ENCODE measurements around the gene REM2.

Gene REM2, protein sequence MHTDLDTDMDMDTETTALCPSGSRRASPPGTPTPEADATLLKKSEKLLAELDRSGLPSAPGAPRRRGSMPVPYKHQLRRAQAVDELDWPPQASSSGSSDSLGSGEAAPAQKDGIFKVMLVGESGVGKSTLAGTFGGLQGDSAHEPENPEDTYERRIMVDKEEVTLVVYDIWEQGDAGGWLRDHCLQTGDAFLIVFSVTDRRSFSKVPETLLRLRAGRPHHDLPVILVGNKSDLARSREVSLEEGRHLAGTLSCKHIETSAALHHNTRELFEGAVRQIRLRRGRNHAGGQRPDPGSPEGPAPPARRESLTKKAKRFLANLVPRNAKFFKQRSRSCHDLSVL

DNA sequence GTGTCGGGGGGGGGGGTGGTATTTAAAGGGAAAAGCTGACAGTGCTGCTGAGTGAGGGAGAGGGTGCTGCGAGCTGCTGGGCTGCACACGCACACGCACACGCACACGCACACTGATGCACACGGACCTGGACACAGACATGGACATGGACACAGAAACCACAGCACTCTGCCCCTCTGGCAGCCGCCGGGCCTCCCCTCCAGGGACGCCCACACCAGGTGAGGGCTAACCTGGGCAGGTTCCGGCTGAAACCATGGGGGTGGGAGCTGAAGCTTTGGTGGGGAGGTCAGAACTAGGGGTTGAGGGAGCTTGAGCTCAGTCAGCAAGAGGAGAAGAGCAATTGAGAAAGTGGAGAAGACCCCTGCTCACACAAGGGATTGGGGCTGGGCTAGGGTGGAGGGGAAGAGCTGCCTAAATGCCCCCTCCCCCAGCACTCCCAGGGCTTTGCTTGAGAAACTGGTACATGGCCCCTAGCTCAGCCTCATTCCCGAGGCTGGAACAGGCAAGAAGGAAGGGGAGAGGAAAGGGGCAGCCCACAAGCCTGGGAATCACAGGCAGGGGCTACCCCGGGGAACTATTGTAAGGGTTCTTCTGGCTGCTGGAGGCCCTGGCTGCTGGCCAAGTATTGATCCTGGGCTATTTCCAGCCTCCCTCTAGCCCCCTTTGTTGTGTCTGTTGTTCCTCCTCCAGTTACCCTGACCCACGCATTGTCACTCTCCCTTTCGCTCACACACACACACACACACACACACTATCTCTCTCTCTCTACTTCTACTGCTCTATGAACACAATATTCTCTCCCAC is at the start of gene REM2:
REM2 (plus strand) TSS at position 50 of the 804 bp plus-strand sequence; CDS start at position 116, 66 bp downstream.
- DNase-seq (ENCODE audit: low read depth): no peak

- no peak for DNase-seq (ENCODE audit: low read depth)
Observed at GRCh38 chr14:22835505-22835904, 47.5 kb upstream of the REM2 start.

DNA sequence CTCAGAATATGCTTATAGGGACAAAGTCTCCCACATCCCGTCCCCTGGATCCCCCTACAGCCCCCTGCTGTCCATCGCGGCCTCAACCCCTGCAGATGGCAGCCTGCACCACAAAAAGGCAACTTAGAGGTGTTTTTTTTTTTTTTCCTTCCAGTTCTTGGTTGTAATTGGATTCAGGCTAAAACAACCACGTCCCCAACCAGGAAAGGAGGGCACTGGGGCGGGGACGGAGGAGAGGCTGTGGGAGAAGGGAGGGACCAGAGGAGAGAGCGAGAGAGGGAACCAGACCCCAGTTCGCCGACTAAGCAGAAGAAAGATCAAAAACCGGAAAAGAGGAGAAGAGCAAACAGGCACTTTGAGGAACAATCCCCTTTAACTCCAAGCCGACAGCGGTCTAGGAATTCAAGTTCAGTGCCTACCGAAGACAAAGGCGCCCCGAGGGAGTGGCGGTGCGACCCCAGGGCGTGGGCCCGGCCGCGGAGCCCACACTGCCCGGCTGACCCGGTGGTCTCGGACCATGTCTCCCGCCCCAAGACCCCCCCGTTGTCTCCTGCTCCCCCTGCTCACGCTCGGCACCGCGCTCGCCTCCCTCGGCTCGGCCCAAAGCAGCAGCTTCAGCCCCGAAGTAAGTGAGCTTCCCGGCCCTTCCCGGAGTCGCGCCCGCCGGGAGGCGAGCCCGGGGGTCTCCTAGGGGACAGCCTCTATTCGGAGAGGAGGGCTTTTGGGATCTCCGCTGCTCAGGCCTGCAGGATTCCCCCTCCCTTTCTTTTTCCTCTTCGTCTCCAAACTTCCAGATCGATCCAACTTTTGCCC is 46.5 kb upstream of the REM2 start, which contains the start of gene MMP14:
MMP14 (plus strand) TSS at position 285 of the 813 bp plus-strand sequence; CDS start at position 518, 233 bp downstream.
- DNase-seq (ENCODE audit: low read depth): peak; percentile 96

- peak; percentile 67 for DNase-seq (ENCODE audit: low read depth)
Observed at GRCh38 chr14:22837114-22837749, 45.8 kb upstream of the REM2 start.

GRCh38 chr14:22837750-22838538 is 45.1 kb upstream of the REM2 start:
- peak; percentile 71 for DNase-seq (ENCODE audit: low read depth)

DNA sequence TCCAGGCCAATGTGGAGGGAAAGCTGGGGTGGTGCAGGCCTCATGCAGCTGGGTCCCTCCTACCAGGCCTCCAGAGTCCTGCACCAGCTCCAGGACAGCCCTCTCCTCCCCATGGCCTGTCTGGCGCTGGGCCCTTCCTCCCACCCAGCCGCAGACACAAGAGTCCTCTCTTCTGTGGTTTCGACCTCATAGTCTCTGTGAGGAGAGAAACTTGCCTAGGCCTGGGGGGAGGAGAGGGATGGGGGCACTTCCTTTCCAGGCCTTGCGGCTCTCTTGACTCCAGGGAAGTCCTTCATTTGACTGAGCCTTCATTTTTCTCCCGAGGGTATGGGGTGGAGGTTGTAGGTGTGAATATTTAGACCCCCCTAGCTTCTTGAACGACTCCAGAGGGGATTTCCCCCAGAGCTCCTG is 44.4 kb upstream of the REM2 start:
- peak; percentile 88 for DNase-seq (ENCODE audit: low read depth)

DNA sequence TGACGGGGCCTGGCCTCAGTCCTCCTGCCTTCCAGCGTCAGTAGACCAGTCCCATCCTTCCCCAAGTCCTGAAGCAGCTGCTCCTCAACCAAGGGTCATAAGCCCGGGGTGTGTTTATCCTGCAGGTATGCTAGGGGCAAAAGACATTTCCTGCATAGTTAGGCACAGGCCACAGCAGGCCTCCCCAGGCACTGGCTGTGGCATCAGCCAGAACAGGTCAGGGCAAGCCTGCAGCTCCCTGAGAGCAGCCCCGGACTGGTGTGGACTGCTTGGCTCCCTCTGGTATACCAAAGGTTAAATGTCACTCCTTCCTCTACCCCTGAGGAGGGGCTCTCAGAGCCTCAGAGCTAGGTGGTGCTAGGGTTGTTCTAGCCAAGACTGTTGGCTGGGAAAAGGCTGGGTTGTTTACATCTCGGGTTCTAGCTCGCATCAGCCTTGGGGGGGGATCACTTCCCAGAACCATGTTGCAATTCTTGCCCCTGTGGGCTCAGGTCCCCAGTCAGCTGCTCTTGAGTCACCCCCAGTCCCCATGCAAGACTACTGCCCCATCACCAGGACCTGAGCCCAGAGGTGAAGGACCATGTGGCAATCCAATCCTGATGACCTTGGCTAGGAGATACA is 43.8 kb upstream of the REM2 start:
- peak; percentile 35 for DNase-seq (ENCODE audit: low read depth)

DNA sequence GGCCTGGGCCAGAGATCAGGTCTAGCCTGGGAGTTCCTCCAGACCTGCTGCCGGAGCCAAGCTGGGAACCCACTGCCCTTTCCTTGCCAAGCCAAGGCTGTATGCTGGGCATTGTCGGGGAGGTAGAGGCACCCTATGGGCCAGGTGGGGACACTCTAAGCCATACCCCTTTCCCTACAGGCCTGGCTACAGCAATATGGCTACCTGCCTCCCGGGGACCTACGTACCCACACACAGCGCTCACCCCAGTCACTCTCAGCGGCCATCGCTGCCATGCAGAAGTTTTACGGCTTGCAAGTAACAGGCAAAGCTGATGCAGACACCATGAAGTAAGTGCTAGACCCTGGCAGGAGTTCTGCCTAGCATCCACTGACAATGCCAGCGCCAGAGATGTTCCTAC is 41.7 kb upstream of the REM2 start:
- no peak for DNase-seq (ENCODE audit: low read depth)

DNA sequence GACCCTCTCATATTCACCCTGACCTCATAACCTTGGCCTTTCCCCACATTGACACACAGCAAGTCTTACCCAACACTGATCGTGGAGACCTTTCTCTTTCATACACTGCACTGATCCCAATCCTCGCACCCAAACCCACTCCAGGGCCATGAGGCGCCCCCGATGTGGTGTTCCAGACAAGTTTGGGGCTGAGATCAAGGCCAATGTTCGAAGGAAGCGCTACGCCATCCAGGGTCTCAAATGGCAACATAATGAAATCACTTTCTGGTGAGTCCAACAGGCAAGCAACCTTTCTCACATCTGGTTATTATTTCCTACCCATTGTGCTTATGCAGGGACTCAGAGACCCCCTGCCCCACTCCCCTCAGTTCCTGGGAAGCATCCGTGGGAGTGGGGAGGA is 41.3 kb upstream of the REM2 start:
- DNase-seq (ENCODE audit: low read depth): no peak

- DNase-seq (ENCODE audit: low read depth): no peak
Observed at GRCh38 chr14:22842211-22843122, 40.6 kb upstream of the REM2 start.

- DNase-seq (ENCODE audit: low read depth): no peak
Observed at GRCh38 chr14:22843123-22843925, 39.7 kb upstream of the REM2 start.

GRCh38 chr14:22844221-22845102 is 38.6 kb upstream of the REM2 start:
- no peak for DNase-seq (ENCODE audit: low read depth)

- no peak for DNase-seq (ENCODE audit: low read depth)
Observed at GRCh38 chr14:22845103-22845394, 38.0 kb upstream of the REM2 start.

GRCh38 chr14:22845821-22846625 is 37.0 kb upstream of the REM2 start:
- DNase-seq (ENCODE audit: low read depth): no peak

DNA sequence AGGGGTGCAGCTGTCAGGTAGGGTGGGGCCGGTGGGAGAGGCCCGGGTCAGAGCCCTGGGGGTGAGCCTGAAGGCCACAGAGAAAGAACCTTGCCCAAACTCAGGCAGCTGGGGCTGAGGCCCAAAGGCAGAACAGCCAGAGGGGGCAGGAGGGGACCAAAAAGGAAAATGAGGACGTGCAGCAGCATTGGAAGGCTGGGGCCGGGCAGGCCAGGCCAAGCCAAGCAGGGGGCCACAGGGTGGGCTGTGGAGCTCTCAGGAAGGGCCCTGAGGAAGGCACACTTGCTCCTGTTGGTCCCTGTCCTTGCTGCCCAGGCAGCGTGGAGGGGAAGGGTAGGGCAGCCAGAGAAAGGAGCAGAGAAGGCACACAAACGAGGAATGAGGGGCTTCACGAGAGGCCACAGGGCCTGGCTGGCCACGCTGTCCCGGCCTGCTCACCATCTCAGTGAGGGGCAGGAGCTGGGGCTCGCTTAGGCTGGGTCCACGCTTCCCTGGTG is 36.2 kb upstream of the REM2 start:
- no peak for DNase-seq (ENCODE audit: low read depth)

GRCh38 chr14:22847661-22848341 is 35.2 kb upstream of the REM2 start:
- peak; percentile 51 for DNase-seq (ENCODE audit: low read depth)

All from EH (cell line).